Measurements from ENCODE around the gene ZBTB32. TPM values are rescaled to one million over a fixed set of nuclear protein-coding genes. Genes with fewer than 3 reads are reported as not detected.

ZBTB32 gene
- total and polyA plus RNA-seq, 2 of the 8 experiments (the other 6 are each of a cell fraction or from before 2014, with no cell fraction given): 0.11 to 0.50 TPM

- H4K20me1 ChIP-seq (replicated peaks in 1 of 2; ENCODE audit: control insufficient read depth in 1 of 2, insufficient read depth in 2 of 2, low read length in 2 of 2): peaks cover 12 to 24% of the 10 kb centered on the region in 2 experiments
- ChIA-PET POLR2A (ENCODE audit: partially characterized antibody) (interaction anchor here (1.0 to 3.4 kb wide), 2 partner anchors 10 to 11 kb away, joined by 4 to 14 read pairs; no protein-coding TSS in a partner anchor), CTCF (ENCODE audit: partially characterized antibody) (interaction anchor here (0.5 to 11.8 kb wide), 4 partner anchors 8 to 232 kb away, joined by 3 to 80 read pairs (median 3); partner anchors contain the start of gene IGFLR1)
- H4K91ac ChIP-seq (replicated peaks; ENCODE audit: insufficient read length, low read length): no peak overlapping the region
- no peaks in the 10 kb centered on the region for H3K27me3 ChIP-seq (replicated peaks in 1 of 4; ENCODE audit: control insufficient read depth in 3 of 4, extremely low read depth in 1 of 4, insufficient read depth in 3 of 4, low read length in 3 of 4)
- H3K4ac ChIP-seq (replicated peaks; ENCODE audit: insufficient read length, low read depth, low read length): no peak overlapping the region
- no peak overlapping the region for H2AK5ac ChIP-seq (ENCODE audit: low read depth, low read length)
- no peak overlapping the region for H3K18ac ChIP-seq (ENCODE audit: extremely low read depth, low read length)
- H3K79me2 ChIP-seq (ENCODE audit: control insufficient read depth in 1 of 2, insufficient read depth in 2 of 2, low read length in 2 of 2): no peaks in the 10 kb centered on the region
- H3K27ac ChIP-seq (ENCODE audit: low read depth, low read length): no peak overlapping the region
- no peak for TF ChIP-seq YY1 (IDR thresholded peaks at IDR 0.05; ENCODE audit: low read depth, low read length)
- TF ChIP-seq EGR1 (IDR thresholded peaks at IDR 0.05; ENCODE audit: borderline replicate concordance, low read depth, low read length): no peak
- TF ChIP-seq TAF7 (optimal IDR thresholded peaks at IDR 0.05; ENCODE audit: borderline replicate concordance, low read depth, low read length): no peak
- TF ChIP-seq POU5F1 (IDR thresholded peaks at IDR 0.05; ENCODE audit: low read depth, low read length): no peak
- TF ChIP-seq BRCA1 (IDR thresholded peaks at IDR 0.05; ENCODE audit: low read depth, low read length): no peak
- no peak for TF ChIP-seq KDM5A (IDR thresholded peaks at IDR 0.05; ENCODE audit: low read length)
- no peak for TF ChIP-seq SIRT6 (IDR thresholded peaks at IDR 0.05; ENCODE audit: low read length)
- TF ChIP-seq ATF3 (IDR thresholded peaks at IDR 0.05; ENCODE audit: insufficient read depth, low read depth, low read length): no peak
- TF ChIP-seq GABPA (IDR thresholded peaks at IDR 0.05; ENCODE audit: borderline replicate concordance, insufficient read depth, low read length): no peak
- no peak for TF ChIP-seq HDAC2 (IDR thresholded peaks at IDR 0.05; ENCODE audit: borderline replicate concordance in 1 of 2, low read depth in 2 of 2, low read length in 2 of 2)
- no peak overlapping the region for H2BK12ac ChIP-seq (ENCODE audit: low read depth, low read length)
- no peak overlapping the region for H3K14ac ChIP-seq (ENCODE audit: insufficient read length)
- no peaks in the 10 kb centered on the region for H3K23me2 ChIP-seq (ENCODE audit: low read depth, low read length)
- no peaks in the 10 kb centered on the region for H3K79me1 ChIP-seq (ENCODE audit: low read depth, low read length)
- no peaks in the 10 kb centered on the region for H3K9me3 ChIP-seq (ENCODE audit: insufficient read depth in 2 of 2, low read depth in 1 of 2, low read length in 1 of 2)
- DNase-seq (ENCODE audit: low read depth in 1 of 2, low spot score in 2 of 2): no peak
- no peak overlapping the region for H4K8ac ChIP-seq (ENCODE audit: extremely low read depth, insufficient read depth, low read length)
- no peaks in the 10 kb centered on the region for H3K4me1 ChIP-seq (replicated peaks in 1 of 4; ENCODE audit: control insufficient read depth in 3 of 4, insufficient read depth in 4 of 4, low read length in 3 of 4)
- FAIRE-seq: no peak
- H3K4me3 ChIP-seq (ENCODE audit: extremely low read depth in 1 of 4, insufficient read depth in 2 of 4, low read depth in 3 of 4, low read length in 4 of 4): no peak overlapping the region
- H2AFZ ChIP-seq (ENCODE audit: low read length): no peak overlapping the region
- H3K4me2 ChIP-seq (ENCODE audit: insufficient read depth in 1 of 2, low read depth in 2 of 2, low read length in 2 of 2): no peak overlapping the region
- no peak overlapping the region for H3K9ac ChIP-seq (replicated peaks in 1 of 4; ENCODE audit: extremely low read depth in 1 of 4, low read depth in 3 of 4, low read length in 3 of 4)
- H3K36me3 ChIP-seq (ENCODE audit: control insufficient read depth in 2 of 4, insufficient read depth in 4 of 4, low read length in 3 of 4): peaks cover 33 to 73% (median 69%) of the 10 kb centered on the region in 4 experiments
- H3K23ac ChIP-seq (ENCODE audit: insufficient read length): no peak overlapping the region
- no peak overlapping the region for H2BK20ac ChIP-seq (ENCODE audit: low read length)
- no peak overlapping the region for H2BK5ac ChIP-seq (ENCODE audit: low read depth, low read length)
- H2BK120ac ChIP-seq (replicated peaks; ENCODE audit: low read depth, low read length): no peak overlapping the region
- H3K56ac ChIP-seq (replicated peaks; ENCODE audit: insufficient read length, low read depth, low read length): no peak overlapping the region
- H2BK15ac ChIP-seq (ENCODE audit: low read length): no peak overlapping the region
- 83% methylated on average over 7 of the region's 11 CpGs; no CpG with 5 or more reads in 1 of the 2 experiments for WGBS, 2 experiments (ENCODE audit: extremely low coverage in 1 of 2, insufficient coverage in 1 of 2, insufficient read length in 1 of 2, insufficient replicate concordance in 2 of 2, low coverage in 1 of 2, low lambda C conversion rate in 2 of 2, missing lambda C conversion rate in 1 of 2)
- no peak overlapping the region for H4K5ac ChIP-seq (ENCODE audit: insufficient read length, low read depth, low read length)
These were observed 25.4 kb downstream of the ZBTB32 start for GRCh38 chr19:35729763-35730162.
